Measurements from ENCODE around the gene TEPSIN.

DNA sequence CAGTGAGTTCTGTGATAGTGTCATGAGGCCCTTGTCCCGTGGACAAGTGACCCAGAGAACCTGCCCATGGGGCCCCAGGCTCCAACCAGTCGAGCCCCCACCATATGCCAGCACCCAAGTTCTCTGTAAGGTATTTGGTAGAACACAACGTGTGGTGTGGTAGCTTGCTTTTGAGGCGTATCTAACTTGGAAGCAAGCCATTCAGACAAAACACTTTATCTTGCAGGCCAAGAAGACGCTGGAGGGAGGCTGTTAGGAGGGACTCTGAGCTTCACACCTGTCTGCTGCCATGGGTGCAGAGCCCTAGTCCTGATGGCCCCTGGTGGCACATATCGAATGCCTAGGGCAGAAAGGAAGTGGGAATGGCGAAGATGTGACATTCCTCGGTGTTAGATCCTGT is 1.9 kb upstream of the TEPSIN start:
- TF ChIP-seq CTCF (IDR thresholded peaks at IDR 0.05) (no peak), POLR2AphosphoS5 (IDR thresholded peaks at IDR 0.05) (no peak)
